Mesodermal cell (in vitro differentiated cells): ENCODE data around the gene GUCD1.

Experiments used
- H3K27ac ChIP-seq: 2 replicates; pipeline ENCODE4 v1.7.0; 2013; ENCODE audit warnings: mild to moderate bottlenecking, low read depth, low read length, moderate library complexity; ENCODE audit not compliant: severe bottlenecking
- H3K36me3 ChIP-seq: 2 replicates; pipeline ENCODE4 v1.7.1; 2013; ENCODE audit warnings: mild to moderate bottlenecking, low read length, moderate library complexity; ENCODE audit not compliant: control insufficient read depth, insufficient read depth
- H3K4me1 ChIP-seq: one replicate; pipeline ENCODE4 v1.7.1; 2013; ENCODE audit warnings: mild to moderate bottlenecking, low read length; ENCODE audit not compliant: insufficient read depth, control insufficient read depth, poor library complexity, severe bottlenecking
- H3K4me3 ChIP-seq: 2 replicates; pipeline ENCODE4 v1.7.0; 2013; ENCODE audit warnings: low read length, control low read depth, mild to moderate bottlenecking; ENCODE audit not compliant: insufficient read depth, poor library complexity, severe bottlenecking; ENCODE audit errors: extremely low read depth
- H3K9me3 ChIP-seq: 2 replicates; pipeline ENCODE4 v1.7.1; 2013; ENCODE audit warnings: mild to moderate bottlenecking, low read length, moderate library complexity; ENCODE audit not compliant: control insufficient read depth
- WGBS, 2 experiments: methylation state at CpG; one replicate each; pipeline ENCODE4 v1.1.5; 2013; ENCODE audit warnings: missing lambda C conversion rate in 2 of 2; ENCODE audit not compliant: insufficient coverage in 2 of 2; 5-methylcytosine and 5-hydroxymethylcytosine counted together

The GUCD1 gene

GRCh38 chr22:24523873-24524272 is 31.1 kb downstream of the GUCD1 start:
- H3K9me3 ChIP-seq = no peaks in the 10 kb centered on the region
- no peak overlapping the region for H3K4me3 ChIP-seq
- no peak overlapping the region for H3K27ac ChIP-seq
- 100% methylated on average over 1 to 2 of the region's 2 CpGs for WGBS, 2 experiments
- no peaks in the 10 kb centered on the region for H3K36me3 ChIP-seq
- peaks cover 7% of the 10 kb centered on the region for H3K4me1 ChIP-seq

- Histone ChIP-seq H3K27ac (no peak overlapping the region), H3K36me3 (no peaks in the 10 kb centered on the region), H3K4me3 (no peak overlapping the region), H3K9me3 (no peaks in the 10 kb centered on the region), H3K4me1 (peaks cover 7% of the 10 kb centered on the region)
- 0 to 64% methylated on average over 2 to 3 of the region's 8 CpGs for WGBS, 2 experiments
Observed at GRCh38 chr22:24521791-24522245, 33.1 kb downstream of the GUCD1 start.

GRCh38 chr22:24519496-24519895 is 35.4 kb downstream of the GUCD1 start:
- Histone ChIP-seq H3K36me3 (no peaks in the 10 kb centered on the region), H3K4me3 (no peak overlapping the region), H3K9me3 (no peaks in the 10 kb centered on the region), H3K27ac (no peak overlapping the region), H3K4me1 (peaks cover 14% of the 10 kb centered on the region)
- 90 to 100% methylated on average over 2 to 3 of the region's 5 CpGs for WGBS, 2 experiments

GRCh38 chr22:24518771-24519485 is 36.0 kb downstream of the GUCD1 start:
- no peaks in the 10 kb centered on the region for H3K9me3 ChIP-seq
- H3K4me1 ChIP-seq = peaks cover 11% of the 10 kb centered on the region
- no peak overlapping the region for H3K27ac ChIP-seq
- WGBS, 2 experiments = 87 to 95% methylated on average over 7 to 8 of the region's 9 CpGs
- no peaks in the 10 kb centered on the region for H3K36me3 ChIP-seq
- H3K4me3 ChIP-seq = no peak overlapping the region

- Histone ChIP-seq H3K36me3 (no peaks in the 10 kb centered on the region), H3K4me1 (peaks cover 7% of the 10 kb centered on the region), H3K27ac (no peak overlapping the region), H3K9me3 (no peaks in the 10 kb centered on the region), H3K4me3 (no peak overlapping the region)
- 81 to 83% methylated on average over 2 of the region's 3 CpGs for WGBS, 2 experiments
Observed at GRCh38 chr22:24518228-24518627, 36.7 kb downstream of the GUCD1 start.

GRCh38 chr22:24517446-24517845 is 37.5 kb downstream of the GUCD1 start:
- Histone ChIP-seq H3K27ac (no peak overlapping the region), H3K4me1 (peaks cover 7% of the 10 kb centered on the region), H3K36me3 (no peaks in the 10 kb centered on the region), H3K9me3 (no peaks in the 10 kb centered on the region), H3K4me3 (no peak overlapping the region)
- 86 to 93% methylated on average over 1 to 2 of the region's 2 CpGs for WGBS, 2 experiments

- H3K4me3 ChIP-seq = no peak overlapping the region
- H3K27ac ChIP-seq = no peak overlapping the region
- H3K36me3 ChIP-seq = no peaks in the 10 kb centered on the region
- H3K9me3 ChIP-seq = no peaks in the 10 kb centered on the region
- peaks cover 7% of the 10 kb centered on the region for H3K4me1 ChIP-seq
- 43 to 44% methylated on average over 1 to 3 of the region's 3 CpGs for WGBS, 2 experiments
Observed at GRCh38 chr22:24516301-24516737, 38.6 kb downstream of the GUCD1 start.

GRCh38 chr22:24515027-24515338 is 40.0 kb downstream of the GUCD1 start:
- Histone ChIP-seq H3K27ac (no peak overlapping the region), H3K4me1 (peaks cover 7% of the 10 kb centered on the region), H3K9me3 (no peaks in the 10 kb centered on the region), H3K36me3 (no peaks in the 10 kb centered on the region), H3K4me3 (no peak overlapping the region)
- 92 to 100% methylated on average over 7 to 8 of the region's 8 CpGs for WGBS, 2 experiments

- WGBS, 2 experiments = 88 to 94% methylated on average over 10 to 14 of the region's 14 CpGs
- peaks cover 7% of the 10 kb centered on the region for H3K4me1 ChIP-seq
Observed at GRCh38 chr22:24514241-24515026, 40.5 kb downstream of the GUCD1 start.

GRCh38 chr22:24513378-24514240 is 41.3 kb downstream of the GUCD1 start:
- Histone ChIP-seq H3K36me3 (no peaks in the 10 kb centered on the region), H3K4me3 (no peak overlapping the region), H3K4me1 (peaks cover 7% of the 10 kb centered on the region), H3K9me3 (no peaks in the 10 kb centered on the region), H3K27ac (no peak overlapping the region)
- WGBS, 2 experiments = 94 to 97% methylated on average over 4 to 6 of the region's 9 CpGs

More at GRCh38 chr22:24514241-24515026, 40.5 kb downstream of the GUCD1 start:
- no peaks in the 10 kb centered on the region for H3K36me3 ChIP-seq
- H3K4me3 ChIP-seq = no peak overlapping the region
- no peak overlapping the region for H3K27ac ChIP-seq
- H3K9me3 ChIP-seq = no peaks in the 10 kb centered on the region
